Measurements from ENCODE around the gene LSM7. TPM values are rescaled to one million over a fixed set of nuclear protein-coding genes. Genes with fewer than 3 reads are reported as not detected.

LSM7 gene
- total RNA-seq, 3 donors from 2014 or later = 95.1 to 188 (median 125) TPM

DNA sequence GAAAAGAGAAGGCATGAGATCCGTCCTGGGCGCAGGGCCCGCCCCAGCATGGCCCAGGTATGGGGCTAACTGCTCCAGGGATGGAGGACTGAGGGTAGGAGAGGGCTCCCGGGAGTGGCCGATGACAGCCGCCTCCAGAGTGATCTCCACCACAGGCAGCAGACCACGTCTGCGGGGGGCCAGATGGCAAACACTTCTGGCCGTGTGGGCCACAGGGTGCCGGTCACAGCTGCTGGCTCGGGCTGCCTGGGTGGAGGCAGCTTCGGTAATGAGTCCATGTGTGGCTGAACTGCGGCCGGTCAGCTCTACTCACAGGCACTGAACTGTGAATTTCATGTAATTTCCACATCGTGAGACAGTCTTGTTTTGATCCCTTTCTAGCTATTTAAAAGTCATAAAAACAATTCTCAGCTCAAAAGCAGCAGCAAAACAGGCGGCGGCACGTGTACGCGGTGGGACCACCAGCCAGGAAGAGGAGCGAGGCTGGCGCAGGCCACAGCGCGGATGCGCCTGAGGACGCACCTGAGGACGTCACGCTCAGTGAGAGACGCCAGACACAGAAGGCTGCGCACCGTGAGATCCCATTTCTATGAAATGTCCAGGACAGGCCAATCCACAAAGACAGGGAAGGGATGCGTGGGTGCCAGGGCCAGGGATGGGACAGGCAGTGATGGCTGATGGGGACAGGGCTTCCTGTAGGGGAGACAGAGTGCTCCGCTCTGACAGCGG is 4.0 kb downstream of the LSM7 start:
- peaks cover under 1 to 5% of the 10 kb centered on the region in 2 donors for H3K4me1 ChIP-seq
- H3K36me3 ChIP-seq = no peaks in the 10 kb centered on the region
- no peak for TF ChIP-seq POLR2A (IDR thresholded peaks at IDR 0.05)
- TF ChIP-seq POLR2AphosphoS5 (IDR thresholded peaks at IDR 0.05) = no peak
- TF ChIP-seq, protein P1, sequence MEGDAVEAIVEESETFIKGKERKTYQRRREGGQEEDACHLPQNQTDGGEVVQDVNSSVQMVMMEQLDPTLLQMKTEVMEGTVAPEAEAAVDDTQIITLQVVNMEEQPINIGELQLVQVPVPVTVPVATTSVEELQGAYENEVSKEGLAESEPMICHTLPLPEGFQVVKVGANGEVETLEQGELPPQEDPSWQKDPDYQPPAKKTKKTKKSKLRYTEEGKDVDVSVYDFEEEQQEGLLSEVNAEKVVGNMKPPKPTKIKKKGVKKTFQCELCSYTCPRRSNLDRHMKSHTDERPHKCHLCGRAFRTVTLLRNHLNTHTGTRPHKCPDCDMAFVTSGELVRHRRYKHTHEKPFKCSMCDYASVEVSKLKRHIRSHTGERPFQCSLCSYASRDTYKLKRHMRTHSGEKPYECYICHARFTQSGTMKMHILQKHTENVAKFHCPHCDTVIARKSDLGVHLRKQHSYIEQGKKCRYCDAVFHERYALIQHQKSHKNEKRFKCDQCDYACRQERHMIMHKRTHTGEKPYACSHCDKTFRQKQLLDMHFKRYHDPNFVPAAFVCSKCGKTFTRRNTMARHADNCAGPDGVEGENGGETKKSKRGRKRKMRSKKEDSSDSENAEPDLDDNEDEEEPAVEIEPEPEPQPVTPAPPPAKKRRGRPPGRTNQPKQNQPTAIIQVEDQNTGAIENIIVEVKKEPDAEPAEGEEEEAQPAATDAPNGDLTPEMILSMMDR (IDR thresholded peaks at IDR 0.05) = no peak
- H3K27ac ChIP-seq = no peak overlapping the region
- intact Hi-C loops (cut with DNase I; ENCODE audit: low total_unique reads) = no loop called here
- H3K27me3 ChIP-seq = no peaks in the 10 kb centered on the region
- no peak overlapping the region for H3K4me3 ChIP-seq
- H3K9me3 ChIP-seq = no peaks in the 10 kb centered on the region
- DNase-seq (ENCODE audit: low spot score in 2 of 2) = no peak

DNA sequence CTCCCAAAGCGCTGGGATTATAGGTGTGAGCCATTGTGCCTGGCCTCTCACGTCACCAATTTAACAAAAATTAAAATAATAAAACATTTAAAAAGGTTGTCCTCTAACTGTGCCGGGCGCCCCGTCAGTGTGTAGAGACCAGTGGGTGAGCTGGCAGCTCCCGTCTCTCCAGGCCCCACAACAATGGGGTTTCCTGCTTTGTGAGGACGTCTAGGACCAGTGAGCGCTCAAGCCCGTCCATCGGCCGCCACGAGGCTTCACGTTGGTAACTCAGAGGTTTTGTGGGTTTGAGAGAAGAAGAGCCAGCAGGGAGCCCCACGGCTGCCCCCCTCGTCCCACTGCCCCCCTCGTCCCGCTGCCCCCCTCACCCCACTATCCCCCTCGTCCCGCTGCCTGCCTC is 4.7 kb downstream of the LSM7 start:
- Histone ChIP-seq H3K36me3 (no peaks in the 10 kb centered on the region), H3K27ac (no peak overlapping the region), H3K9me3 (no peaks in the 10 kb centered on the region), H3K27me3 (no peaks in the 10 kb centered on the region), H3K4me1 (no peaks in the 10 kb centered on the region), H3K4me3 (no peak overlapping the region)
- intact Hi-C loops (cut with DNase I; ENCODE audit: low total_unique reads) = no loop called here
- no peak for DNase-seq (ENCODE audit: low spot score in 2 of 2)
- TF ChIP-seq, protein P1 (IDR thresholded peaks at IDR 0.05) = no peak
- TF ChIP-seq POLR2AphosphoS5 (IDR thresholded peaks at IDR 0.05) (no peak), POLR2A (IDR thresholded peaks at IDR 0.05) (no peak)

DNA sequence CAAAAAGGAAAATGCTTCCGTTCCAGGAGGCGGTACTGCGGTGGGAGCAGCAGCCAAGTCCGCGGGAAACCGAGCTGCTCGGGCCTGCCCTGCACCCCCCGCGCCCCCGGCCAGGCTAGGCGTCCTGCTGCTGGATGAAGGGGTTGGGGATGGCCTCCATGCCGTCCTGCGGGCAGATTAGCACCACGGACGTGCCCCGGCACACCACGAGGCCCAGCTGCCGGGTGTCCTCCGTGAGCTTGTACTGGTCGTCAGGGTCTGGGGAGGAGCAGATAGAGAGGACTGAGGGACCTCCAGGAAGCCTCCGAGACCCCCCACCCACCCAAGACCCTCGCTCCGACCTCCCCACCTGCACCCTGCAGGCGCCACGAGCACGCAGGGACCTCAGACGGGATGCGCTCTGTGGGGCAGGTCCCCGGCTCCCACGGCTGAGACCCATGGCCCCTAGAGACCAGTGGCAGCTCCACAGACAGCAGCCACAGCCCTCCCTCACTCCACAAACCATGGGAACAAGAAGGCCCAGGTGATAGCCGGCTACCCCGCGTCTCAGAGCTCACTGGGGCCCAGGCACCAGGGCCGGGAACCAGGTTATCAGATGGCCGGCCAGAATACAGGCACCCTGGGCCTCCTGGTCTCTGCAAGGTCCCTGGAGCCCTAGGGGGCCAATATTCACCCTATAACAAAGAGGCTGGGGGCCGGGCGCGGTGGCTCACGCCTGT is 6.7 kb downstream of the LSM7 start:
- Histone ChIP-seq H3K36me3 (no peaks in the 10 kb centered on the region), H3K27ac (no peak overlapping the region), H3K4me3 (no peak overlapping the region), H3K27me3 (no peaks in the 10 kb centered on the region), H3K9me3 (no peaks in the 10 kb centered on the region), H3K4me1 (no peaks in the 10 kb centered on the region)
- intact Hi-C loops (cut with DNase I; ENCODE audit: low total_unique reads) = no loop called here
- TF ChIP-seq POLR2AphosphoS5 (IDR thresholded peaks at IDR 0.05) (no peak), POLR2A (IDR thresholded peaks at IDR 0.05) (no peak)
- TF ChIP-seq, protein P1 (IDR thresholded peaks at IDR 0.05) = no peak
- DNase-seq (ENCODE audit: low spot score in 2 of 2) = no peak

DNA sequence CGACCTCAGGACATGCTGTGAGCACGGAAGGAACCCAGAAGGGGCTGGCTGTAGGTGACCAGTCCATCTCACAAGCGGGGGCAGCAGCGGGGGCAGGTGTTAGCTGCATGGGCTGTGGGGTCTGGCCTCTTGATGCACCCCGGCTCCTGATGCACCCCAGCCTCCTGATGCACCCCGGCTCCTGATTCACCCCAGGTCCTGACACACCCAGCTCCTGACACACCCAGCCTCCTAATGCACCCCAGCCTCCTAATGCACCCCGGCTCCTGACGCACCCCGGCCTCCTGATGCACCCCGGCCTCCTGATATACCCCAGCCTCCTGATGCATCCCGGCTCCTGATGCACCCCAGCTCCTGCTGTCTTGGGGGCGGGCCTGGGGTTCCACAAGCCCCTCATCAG is 7.4 kb downstream of the LSM7 start:
- no peaks in the 10 kb centered on the region for H3K4me1 ChIP-seq
- no peak overlapping the region for H3K27ac ChIP-seq
- H3K27me3 ChIP-seq = no peaks in the 10 kb centered on the region
- TF ChIP-seq POLR2A (IDR thresholded peaks at IDR 0.05) (no peak), POLR2AphosphoS5 (IDR thresholded peaks at IDR 0.05) (no peak)
- TF ChIP-seq, protein P1 (IDR thresholded peaks at IDR 0.05) = no peak
- intact Hi-C loops (cut with DNase I; ENCODE audit: low total_unique reads) = no loop called here
- no peak for DNase-seq (ENCODE audit: low spot score in 2 of 2)
- H3K4me3 ChIP-seq = no peak overlapping the region
- H3K36me3 ChIP-seq = no peaks in the 10 kb centered on the region
- H3K9me3 ChIP-seq = peaks cover under 1 to 2% of the 10 kb centered on the region in 2 donors

DNA sequence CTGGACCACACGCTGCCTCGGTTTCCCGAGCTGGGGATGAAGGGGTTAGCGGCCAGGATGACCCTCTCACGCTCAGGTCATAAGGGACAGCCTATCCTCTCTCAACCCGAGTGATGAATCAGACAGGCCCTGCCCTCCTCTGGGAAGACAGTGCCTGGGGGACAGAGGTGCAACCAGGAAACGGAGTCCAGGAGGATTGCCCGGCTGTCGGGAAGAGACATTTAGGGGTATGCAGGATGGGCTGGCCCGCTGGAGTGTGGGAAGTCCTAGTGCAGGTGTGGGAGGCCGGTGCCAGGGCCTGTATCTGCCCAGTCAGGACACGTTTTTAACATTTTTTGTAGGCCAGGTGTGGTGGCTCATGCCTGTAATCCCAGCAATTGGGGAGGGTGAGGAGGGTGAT is 8.3 kb downstream of the LSM7 start:
- intact Hi-C loops (cut with DNase I; ENCODE audit: low total_unique reads) = no loop called here

More for the DNA sequence above, 8.3 kb downstream of the LSM7 start:
- Histone ChIP-seq H3K27me3 (no peaks in the 10 kb centered on the region), H3K36me3 (no peaks in the 10 kb centered on the region), H3K9me3 (peaks cover 9 to 10% of the 10 kb centered on the region in 2 donors), H3K27ac (no peak overlapping the region), H3K4me3 (no peak overlapping the region), H3K4me1 (no peaks in the 10 kb centered on the region)
- TF ChIP-seq, protein P1 (IDR thresholded peaks at IDR 0.05) = no peak
- TF ChIP-seq POLR2A (IDR thresholded peaks at IDR 0.05) (no peak), POLR2AphosphoS5 (IDR thresholded peaks at IDR 0.05) (no peak)
- DNase-seq (ENCODE audit: low spot score in 2 of 2) = no peak

Measured in breast epithelium (tissue), 4 donors.